Ovary (tissue), 3 donors: ENCODE data around the gene OSBPL6.

Experiments used
- POLR2A ChIP-seq: fragments of 450-650 bp; IDR thresholded peaks from one replicate; pipeline ENCODE4 v1.6.1; 2017; ENCODE audit warnings: antibody characterized with exemption, mild to moderate bottlenecking, moderate library complexity
- TF ChIP-seq, protein P1 (sequence below), 3 donors: fragments of 450-650 bp in 2 of 3; fragments of 200-600 bp in 1 of 3; IDR thresholded peaks; one replicate each; pipeline versions ENCODE4 v1.5.1 to v1.8.0; 2016 to 2022; ENCODE audit warnings: antibody characterized with exemption in 3 of 3, mild to moderate bottlenecking in 1 of 3
- donor health status: DM: no; HTN: no; CAD: no.

DNA sequence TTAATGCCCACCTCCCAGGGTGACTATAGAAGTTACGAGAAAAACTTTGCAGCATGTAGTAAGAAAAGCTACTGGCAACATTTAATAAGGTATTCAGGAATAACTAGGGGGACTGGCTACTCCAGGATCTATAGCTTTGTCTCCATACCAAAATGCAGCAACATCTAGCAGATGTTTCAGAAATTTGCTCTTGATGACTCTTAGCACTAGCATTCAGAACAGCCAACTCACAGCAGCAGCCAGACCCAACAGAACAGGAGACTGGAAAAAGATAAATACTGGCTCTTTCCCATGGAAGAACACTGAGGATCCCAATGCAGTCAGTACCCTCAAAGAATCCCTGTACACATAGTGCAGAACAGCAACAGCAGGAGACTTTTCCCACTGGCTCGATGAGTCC is 151.6 kb downstream of the OSBPL6 start:
- TF ChIP-seq, protein P1, sequence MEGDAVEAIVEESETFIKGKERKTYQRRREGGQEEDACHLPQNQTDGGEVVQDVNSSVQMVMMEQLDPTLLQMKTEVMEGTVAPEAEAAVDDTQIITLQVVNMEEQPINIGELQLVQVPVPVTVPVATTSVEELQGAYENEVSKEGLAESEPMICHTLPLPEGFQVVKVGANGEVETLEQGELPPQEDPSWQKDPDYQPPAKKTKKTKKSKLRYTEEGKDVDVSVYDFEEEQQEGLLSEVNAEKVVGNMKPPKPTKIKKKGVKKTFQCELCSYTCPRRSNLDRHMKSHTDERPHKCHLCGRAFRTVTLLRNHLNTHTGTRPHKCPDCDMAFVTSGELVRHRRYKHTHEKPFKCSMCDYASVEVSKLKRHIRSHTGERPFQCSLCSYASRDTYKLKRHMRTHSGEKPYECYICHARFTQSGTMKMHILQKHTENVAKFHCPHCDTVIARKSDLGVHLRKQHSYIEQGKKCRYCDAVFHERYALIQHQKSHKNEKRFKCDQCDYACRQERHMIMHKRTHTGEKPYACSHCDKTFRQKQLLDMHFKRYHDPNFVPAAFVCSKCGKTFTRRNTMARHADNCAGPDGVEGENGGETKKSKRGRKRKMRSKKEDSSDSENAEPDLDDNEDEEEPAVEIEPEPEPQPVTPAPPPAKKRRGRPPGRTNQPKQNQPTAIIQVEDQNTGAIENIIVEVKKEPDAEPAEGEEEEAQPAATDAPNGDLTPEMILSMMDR (IDR thresholded peaks at IDR 0.05) = no peak
- TF ChIP-seq POLR2A = no peak
